SK-N-SH (cell line): ENCODE results near the gene CUX1.

Source experiments
- RAD21 ChIP-seq: IDR thresholded peaks from 2 replicates; pipeline ENCODE4 v1.6.1; 2012; ENCODE audit warnings: mild to moderate bottlenecking, low read length
- TF ChIP-seq, protein P1 (sequence below): fragments of 200-600 bp; sonication (generic); IDR thresholded peaks from 2 replicates; pipeline ENCODE4 v1.6.1; 2017; ENCODE audit warnings: antibody characterized with exemption, mild to moderate bottlenecking, moderate library complexity

DNA sequence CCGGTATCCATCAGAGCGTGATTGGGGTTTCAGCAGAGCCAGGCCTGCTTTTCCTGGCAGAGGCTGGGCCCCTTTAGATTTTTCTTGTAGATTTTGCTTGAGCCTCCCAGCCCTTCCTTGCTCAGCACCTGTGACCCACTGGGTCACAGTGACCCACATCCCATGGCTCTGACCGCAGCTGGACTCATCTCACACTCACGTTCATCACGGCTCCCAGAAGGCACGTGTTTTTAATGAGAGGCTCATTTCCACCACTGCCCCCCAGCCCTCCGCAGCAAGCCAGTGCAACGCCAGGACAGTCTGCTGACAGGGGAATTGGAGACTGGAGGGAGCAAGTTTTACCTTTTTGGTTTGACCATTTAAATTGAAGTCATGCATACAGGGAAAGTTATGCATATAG is 155.7 kb downstream of the CUX1 start:
- TF ChIP-seq, protein P1, sequence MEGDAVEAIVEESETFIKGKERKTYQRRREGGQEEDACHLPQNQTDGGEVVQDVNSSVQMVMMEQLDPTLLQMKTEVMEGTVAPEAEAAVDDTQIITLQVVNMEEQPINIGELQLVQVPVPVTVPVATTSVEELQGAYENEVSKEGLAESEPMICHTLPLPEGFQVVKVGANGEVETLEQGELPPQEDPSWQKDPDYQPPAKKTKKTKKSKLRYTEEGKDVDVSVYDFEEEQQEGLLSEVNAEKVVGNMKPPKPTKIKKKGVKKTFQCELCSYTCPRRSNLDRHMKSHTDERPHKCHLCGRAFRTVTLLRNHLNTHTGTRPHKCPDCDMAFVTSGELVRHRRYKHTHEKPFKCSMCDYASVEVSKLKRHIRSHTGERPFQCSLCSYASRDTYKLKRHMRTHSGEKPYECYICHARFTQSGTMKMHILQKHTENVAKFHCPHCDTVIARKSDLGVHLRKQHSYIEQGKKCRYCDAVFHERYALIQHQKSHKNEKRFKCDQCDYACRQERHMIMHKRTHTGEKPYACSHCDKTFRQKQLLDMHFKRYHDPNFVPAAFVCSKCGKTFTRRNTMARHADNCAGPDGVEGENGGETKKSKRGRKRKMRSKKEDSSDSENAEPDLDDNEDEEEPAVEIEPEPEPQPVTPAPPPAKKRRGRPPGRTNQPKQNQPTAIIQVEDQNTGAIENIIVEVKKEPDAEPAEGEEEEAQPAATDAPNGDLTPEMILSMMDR: no peak
- no peak for TF ChIP-seq RAD21
